Psoas muscle (tissue), 8 donors: ENCODE results near the gene RUVBL1. TPM values are rescaled to one million over a fixed set of nuclear protein-coding genes. Genes with fewer than 3 reads are reported as not detected.

Experiments
- ATAC-seq, 4 donors: fragments of 200-7000 bp; cut with Tn5 transposase; one replicate each; pipeline ENCODE4 v1.9.1; 2020; ENCODE audit warnings: moderate library complexity in 3 of 4, mild to moderate bottlenecking in 2 of 4
- DNase-seq, 2 donors: peaks; one replicate each; pipeline ENCODE4 v3.0.0-alpha.2; 2020
- H3K27ac ChIP-seq: fragments of 200-600 bp; one replicate; pipeline ENCODE4 v1.8.0; 2022
- H3K27me3 ChIP-seq, 3 donors: fragments of 200-600 bp in 1 of 3; one replicate each; pipeline versions ENCODE4 v1.6.1 to v1.8.0; 2013 to 2022; ENCODE audit warnings: low read length in 2 of 3, mild to moderate bottlenecking in 2 of 3, moderate library complexity in 1 of 3; ENCODE audit not compliant: insufficient read depth in 3 of 3
- H3K36me3 ChIP-seq, 2 donors: fragments of 200-600 bp in 1 of 2; one replicate each; pipeline versions ENCODE4 v1.6.1 to v1.8.0; 2013 to 2022; ENCODE audit warnings: low read depth in 1 of 2, mild to moderate bottlenecking in 1 of 2, moderate library complexity in 1 of 2; ENCODE audit not compliant: insufficient read depth in 1 of 2
- H3K4me1 ChIP-seq: fragments of 200-600 bp; one replicate; pipeline ENCODE4 v1.8.0; 2022
- H3K4me3 ChIP-seq: fragments of 200-600 bp; one replicate; pipeline ENCODE4 v1.8.0; 2022; ENCODE audit warnings: mild to moderate bottlenecking
- H3K9me3 ChIP-seq: fragments of 200-600 bp; one replicate; pipeline ENCODE4 v1.8.0; 2022
- CTCF ChIP-seq: fragments of 200-600 bp; IDR thresholded peaks from one replicate; pipeline ENCODE4 v1.8.0; 2022; ENCODE audit warnings: antibody characterized with exemption
- intact Hi-C, 2 donors: fragments of 100-400 bp; cut with DNase I; formaldehyde crosslinking; loops; one replicate each; pipeline versions ENCODE4 v1.11.0 to v1.14.2; 2022
- polyA plus RNA-seq, 3 donors: library from polyadenylated mRNA; stranded (reverse); fragments of 200-250 nt; gene quantifications; one replicate each; pipeline ENCODE4 v1.2.3, GENCODE V29; 2013
- total RNA-seq, 4 donors: library from RNA; stranded (reverse); fragmentation: NEBNext Ultra II Directional in 2 of 4; extraction: Animal tissue kit (Norgen Biotek cat#: 25700) in 2 of 4; gene quantifications; one replicate each; pipeline versions ENCODE4 v1.2.1 to v1.2.4, GENCODE V29; 2021 to 2023
- donor health status: healthy with polysubstance abuse.
- donor health status: DM: no; HTN: no; CAD: no; lungs with moderate emphysema.
- donor health status: Bipolar disorder and iron deficiency.
- donor health status: healthy.
- donor health status: DM: yes; HTN: yes; CAD: no.
- donor health status: DM: no; HTN: no; CAD: no.
- donor health status: DM: no; HTN: no; CAD: no.
- donor health status: DM: yes; HTN: yes; CAD: no.

The RUVBL1 gene
- total and polyA plus RNA-seq, 7 donors: 12.9 to 53.9 (median 19.6) TPM

DNA sequence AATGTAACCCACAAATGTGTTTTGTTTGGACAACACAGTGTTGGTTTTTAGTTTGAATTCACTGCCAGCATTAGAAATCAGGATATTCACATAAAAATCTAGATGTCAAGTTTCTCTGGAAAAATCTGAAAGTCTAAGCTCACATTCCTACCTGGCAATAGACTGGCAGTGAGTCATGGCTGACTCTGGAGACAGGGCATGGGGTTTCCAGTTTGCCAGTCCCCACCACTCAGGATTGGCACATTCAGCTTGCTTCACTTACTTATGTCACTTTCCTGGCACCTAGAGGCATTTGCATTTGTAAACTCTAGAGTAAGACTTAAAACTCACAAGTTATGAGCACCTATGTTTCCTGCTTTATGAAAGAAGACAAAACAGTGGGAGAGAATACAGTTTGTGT, 90.5 kb downstream of the RUVBL1 start:
- intact Hi-C loops: no loop called here
- no peak for ATAC-seq
- H3K4me3 ChIP-seq: no peak overlapping the region
- TF ChIP-seq CTCF: no peak
- H3K36me3 ChIP-seq: no peaks in the 10 kb centered on the region
- no peaks in the 10 kb centered on the region for H3K27me3 ChIP-seq
- no peaks in the 10 kb centered on the region for H3K9me3 ChIP-seq
- H3K27ac ChIP-seq: no peak overlapping the region
- H3K4me1 ChIP-seq: no peaks in the 10 kb centered on the region
- DNase-seq: no peak

Other genes with a start within 250 kb of the RUVBL1 start
- 10 to 100 TPM; 20.6 to 47.5 (median 29.5) TPM for gene KBTBD12, start 208.6 kb downstream of the RUVBL1 start, total RNA-seq
- 10 to 100 TPM in 1 of 3 donors, 1 to 10 TPM in 2; 2.1 to 17.3 (median 7.3) TPM for gene KBTBD12, start 208.6 kb downstream of the RUVBL1 start, polyA plus RNA-seq
- 10 to 100 TPM; 40.1 to 98.2 (median 88.6) TPM for gene SEC61A1, start 71.4 kb downstream of the RUVBL1 start, total RNA-seq
- gene SEC61A1, start 71.4 kb downstream of the RUVBL1 start, polyA plus RNA-seq: 100 to 1,000 TPM in 2 of 3 donors, 10 to 100 TPM in 1; 62.6 to 136 (median 117) TPM
- gene EEFSEC, start 29.7 kb upstream of the RUVBL1 start, total RNA-seq: 10 to 100 TPM; 13.3 to 18.9 (median 17.2) TPM
- 10 to 100 TPM; 10.7 to 14.0 (median 12.5) TPM for gene EEFSEC, start 29.7 kb upstream of the RUVBL1 start, polyA plus RNA-seq